ENCODE measurements around the gene KDM1A.

- TF ChIP-seq POLR2A (IDR thresholded peaks at IDR 0.05; ENCODE audit: extremely low read depth, insufficient read length) (no peak), MYC (IDR thresholded peaks at IDR 0.05; ENCODE audit: low read depth, low read length) (no peak)
- TF ChIP-seq, protein P1, sequence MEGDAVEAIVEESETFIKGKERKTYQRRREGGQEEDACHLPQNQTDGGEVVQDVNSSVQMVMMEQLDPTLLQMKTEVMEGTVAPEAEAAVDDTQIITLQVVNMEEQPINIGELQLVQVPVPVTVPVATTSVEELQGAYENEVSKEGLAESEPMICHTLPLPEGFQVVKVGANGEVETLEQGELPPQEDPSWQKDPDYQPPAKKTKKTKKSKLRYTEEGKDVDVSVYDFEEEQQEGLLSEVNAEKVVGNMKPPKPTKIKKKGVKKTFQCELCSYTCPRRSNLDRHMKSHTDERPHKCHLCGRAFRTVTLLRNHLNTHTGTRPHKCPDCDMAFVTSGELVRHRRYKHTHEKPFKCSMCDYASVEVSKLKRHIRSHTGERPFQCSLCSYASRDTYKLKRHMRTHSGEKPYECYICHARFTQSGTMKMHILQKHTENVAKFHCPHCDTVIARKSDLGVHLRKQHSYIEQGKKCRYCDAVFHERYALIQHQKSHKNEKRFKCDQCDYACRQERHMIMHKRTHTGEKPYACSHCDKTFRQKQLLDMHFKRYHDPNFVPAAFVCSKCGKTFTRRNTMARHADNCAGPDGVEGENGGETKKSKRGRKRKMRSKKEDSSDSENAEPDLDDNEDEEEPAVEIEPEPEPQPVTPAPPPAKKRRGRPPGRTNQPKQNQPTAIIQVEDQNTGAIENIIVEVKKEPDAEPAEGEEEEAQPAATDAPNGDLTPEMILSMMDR (IDR thresholded peaks at IDR 0.05; ENCODE audit: low read depth, low read length), result no peak
- TF ChIP-seq, protein P2, sequence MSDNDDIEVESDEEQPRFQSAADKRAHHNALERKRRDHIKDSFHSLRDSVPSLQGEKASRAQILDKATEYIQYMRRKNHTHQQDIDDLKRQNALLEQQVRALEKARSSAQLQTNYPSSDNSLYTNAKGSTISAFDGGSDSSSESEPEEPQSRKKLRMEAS (IDR thresholded peaks at IDR 0.05; ENCODE audit: low read depth, low read length), result no peak
Observed at GRCh38 chr1:23008901-23009300, 10.4 kb upstream of the KDM1A start.

Measured in NB4 (cell line).